Measurements from ENCODE around the gene TLCD1. TPM values are rescaled to one million over a fixed set of nuclear protein-coding genes. Genes with fewer than 3 reads are reported as not detected.

TLCD1 gene
- polyA plus RNA-seq, 1 of the 3 experiments (the other 2 are of a cell fraction): 18.3 TPM

GRCh38 chr17:28751600-28752366 is 25.8 kb upstream of the TLCD1 start:
- POLR2A ChIA-PET: interaction anchor here (0.6 to 2.2 kb wide), 2 partner anchors 25 to 145 kb away, joined by 5 to 11 read pairs; partner anchors contain the start of gene TLCD1
- TF ChIP-seq FOXM1 (IDR thresholded peaks at IDR 0.05; ENCODE audit: low read depth) (no peak), SIN3A (IDR thresholded peaks at IDR 0.05; ENCODE audit: borderline replicate concordance, low read depth, low read length) (no peak), PBX3 (IDR thresholded peaks at IDR 0.05) (no peak), POLR2AphosphoS5 (IDR thresholded peaks at IDR 0.05; ENCODE audit: low read depth, low read length) (no peak), GABPA (IDR thresholded peaks at IDR 0.05; ENCODE audit: low read depth) (no peak), NFIC (IDR thresholded peaks at IDR 0.05; ENCODE audit: borderline replicate concordance) (no peak), GATA2 (CRISPR knock-in tag; IDR thresholded peaks at IDR 0.05) (no peak), SMC3 (IDR thresholded peaks at IDR 0.05; ENCODE audit: low read depth, low read length) (no peak), ELF1 (IDR thresholded peaks at IDR 0.05) (no peak), MXI1 (IDR thresholded peaks at IDR 0.05; ENCODE audit: low read depth, low read length) (no peak), CHD2 (IDR thresholded peaks at IDR 0.05; ENCODE audit: low read length, partially characterized antibody) (no peak), RCOR1 (IDR thresholded peaks at IDR 0.05; ENCODE audit: low read length) (no peak), FOXJ3 (CRISPR knock-in tag; IDR thresholded peaks at IDR 0.05) (no peak)
- TF ChIP-seq, protein P1, sequence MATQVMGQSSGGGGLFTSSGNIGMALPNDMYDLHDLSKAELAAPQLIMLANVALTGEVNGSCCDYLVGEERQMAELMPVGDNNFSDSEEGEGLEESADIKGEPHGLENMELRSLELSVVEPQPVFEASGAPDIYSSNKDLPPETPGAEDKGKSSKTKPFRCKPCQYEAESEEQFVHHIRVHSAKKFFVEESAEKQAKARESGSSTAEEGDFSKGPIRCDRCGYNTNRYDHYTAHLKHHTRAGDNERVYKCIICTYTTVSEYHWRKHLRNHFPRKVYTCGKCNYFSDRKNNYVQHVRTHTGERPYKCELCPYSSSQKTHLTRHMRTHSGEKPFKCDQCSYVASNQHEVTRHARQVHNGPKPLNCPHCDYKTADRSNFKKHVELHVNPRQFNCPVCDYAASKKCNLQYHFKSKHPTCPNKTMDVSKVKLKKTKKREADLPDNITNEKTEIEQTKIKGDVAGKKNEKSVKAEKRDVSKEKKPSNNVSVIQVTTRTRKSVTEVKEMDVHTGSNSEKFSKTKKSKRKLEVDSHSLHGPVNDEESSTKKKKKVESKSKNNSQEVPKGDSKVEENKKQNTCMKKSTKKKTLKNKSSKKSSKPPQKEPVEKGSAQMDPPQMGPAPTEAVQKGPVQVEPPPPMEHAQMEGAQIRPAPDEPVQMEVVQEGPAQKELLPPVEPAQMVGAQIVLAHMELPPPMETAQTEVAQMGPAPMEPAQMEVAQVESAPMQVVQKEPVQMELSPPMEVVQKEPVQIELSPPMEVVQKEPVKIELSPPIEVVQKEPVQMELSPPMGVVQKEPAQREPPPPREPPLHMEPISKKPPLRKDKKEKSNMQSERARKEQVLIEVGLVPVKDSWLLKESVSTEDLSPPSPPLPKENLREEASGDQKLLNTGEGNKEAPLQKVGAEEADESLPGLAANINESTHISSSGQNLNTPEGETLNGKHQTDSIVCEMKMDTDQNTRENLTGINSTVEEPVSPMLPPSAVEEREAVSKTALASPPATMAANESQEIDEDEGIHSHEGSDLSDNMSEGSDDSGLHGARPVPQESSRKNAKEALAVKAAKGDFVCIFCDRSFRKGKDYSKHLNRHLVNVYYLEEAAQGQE (IDR thresholded peaks at IDR 0.05; ENCODE audit: low read depth, low read length): no peak
- H3F3A ChIP-seq (replicated peaks; ENCODE audit: insufficient read depth): peaks cover 34% of the 10 kb centered on the region
- H2AFZ ChIP-seq (ENCODE audit: low read depth): no peak overlapping the region
- H3K27me3 ChIP-seq (ENCODE audit: insufficient read depth): no peaks in the 10 kb centered on the region
- 94% methylated on average over 9 of the region's 10 CpGs for WGBS (ENCODE audit: low lambda C conversion rate)
- no peak overlapping the region for H3K4me2 ChIP-seq
- no peak overlapping the region for H3K9ac ChIP-seq
- peaks cover 9 to 18% of the 10 kb centered on the region in 2 experiments; a peak in 3 of 4 replicates for H3K4me1 ChIP-seq (ENCODE audit: control insufficient read depth in 1 of 2, insufficient read depth in 2 of 2, low read depth in 1 of 2, low read length in 1 of 2)
- DNase-seq: no peak
- H3K27ac ChIP-seq (ENCODE audit: low read depth in 2 of 2, low read length in 1 of 2): no peak overlapping the region
- no peaks in the 10 kb centered on the region for H3K9me3 ChIP-seq
- peaks cover 48% of the 10 kb centered on the region for H4K20me1 ChIP-seq (ENCODE audit: insufficient read depth)
- CTCF ChIA-PET: interaction anchor here (0.6 to 20.4 kb wide), 11 partner anchors 11 to 201 kb away, joined by 3 to 612 read pairs (median 5); partner anchors contain the start of genes FLOT2, NEK8, RPL23A and TLCD1
- no peak overlapping the region for H3K4me3 ChIP-seq (ENCODE audit: low read depth in 2 of 2, low read length in 1 of 2)
- peaks cover 31% of the 10 kb centered on the region; the same call in 1 of the 2 replicates for H3K79me2 ChIP-seq (ENCODE audit: insufficient read depth)
- H3K36me3 ChIP-seq (replicated peaks in 1 of 2; ENCODE audit: control insufficient read depth in 1 of 2, insufficient read depth in 2 of 2, low read length in 1 of 2): peaks cover 38 to 39% of the 10 kb centered on the region in 2 experiments
- H3K9me2 ChIP-seq: no peaks in the 10 kb centered on the region

Data from SK-N-SH (cell line).